Measurements from ENCODE around the gene FKRP.

Gene FKRP

DNA sequence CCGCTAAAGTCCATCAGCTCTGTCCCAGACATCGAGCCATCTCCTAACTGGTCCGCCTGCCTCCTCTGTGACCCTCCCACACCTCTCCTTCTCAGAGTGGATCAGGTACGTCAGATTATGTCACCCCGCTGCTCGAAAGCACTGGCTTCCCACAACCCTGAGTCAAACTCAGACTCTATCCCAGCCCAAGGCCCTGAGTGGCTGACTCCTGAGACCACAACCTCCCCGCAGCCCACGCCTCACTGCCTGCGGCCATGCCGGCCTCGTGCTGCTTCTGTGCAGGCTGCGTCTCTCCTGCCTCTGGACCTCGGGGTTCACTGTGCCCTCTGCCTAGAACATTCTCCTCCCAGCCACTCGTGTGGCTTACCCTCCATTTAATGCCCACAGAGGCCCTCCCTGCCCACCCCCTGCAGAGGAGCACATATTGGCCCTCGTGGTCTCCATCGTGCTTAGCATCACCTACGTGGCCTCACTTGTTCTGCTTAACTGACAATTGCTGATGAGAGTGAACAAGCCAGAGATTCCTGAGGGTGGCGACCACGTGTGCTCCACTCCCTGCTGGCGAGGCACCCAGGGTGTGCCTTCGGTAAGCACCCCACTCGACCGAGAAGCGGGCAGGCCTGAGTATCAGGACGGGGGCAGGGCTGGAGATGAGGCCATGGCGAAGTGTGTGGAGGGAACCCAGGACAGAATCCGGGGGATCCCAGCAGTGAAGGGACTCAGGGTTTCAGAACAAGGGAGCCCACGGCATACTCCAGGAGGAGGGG is 13.5 kb upstream of the FKRP start:
- DNase-seq (ENCODE audit: low spot score), result no peak

DNA sequence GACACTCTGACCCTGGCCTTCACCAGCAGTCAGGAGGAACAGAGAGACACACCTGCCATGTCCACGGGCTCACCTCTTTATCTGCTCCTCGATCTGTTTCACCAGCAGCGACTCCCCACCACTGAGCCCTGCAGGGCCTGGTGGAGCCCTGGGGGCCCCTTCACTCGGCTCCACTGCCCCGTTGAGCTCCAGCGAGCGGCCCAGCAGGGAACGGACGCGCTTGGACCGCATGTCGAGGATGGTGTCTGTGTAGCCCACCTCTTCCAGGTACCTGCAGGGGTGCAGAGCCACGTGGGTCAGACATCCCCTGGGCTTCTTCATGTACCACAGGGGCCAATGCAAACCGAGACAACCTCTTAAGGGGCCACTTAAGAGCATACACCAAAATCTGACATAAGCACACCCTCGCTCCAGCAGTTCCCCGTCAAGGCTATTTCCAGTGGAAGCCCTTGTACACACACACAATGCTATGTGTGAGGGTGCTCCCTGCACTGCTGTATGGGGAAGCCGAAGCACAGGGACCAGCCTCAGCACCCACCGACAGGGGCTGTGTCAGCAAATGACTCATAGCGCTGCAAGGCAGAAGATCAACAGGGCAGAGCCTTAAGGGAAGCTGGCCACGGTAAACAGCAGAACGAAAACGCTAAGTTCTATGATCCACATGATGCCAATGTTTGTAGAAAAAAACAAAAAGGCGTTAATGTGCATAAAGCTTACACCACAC is 12.7 kb upstream of the FKRP start:
- no peak for DNase-seq (ENCODE audit: low spot score)

DNA sequence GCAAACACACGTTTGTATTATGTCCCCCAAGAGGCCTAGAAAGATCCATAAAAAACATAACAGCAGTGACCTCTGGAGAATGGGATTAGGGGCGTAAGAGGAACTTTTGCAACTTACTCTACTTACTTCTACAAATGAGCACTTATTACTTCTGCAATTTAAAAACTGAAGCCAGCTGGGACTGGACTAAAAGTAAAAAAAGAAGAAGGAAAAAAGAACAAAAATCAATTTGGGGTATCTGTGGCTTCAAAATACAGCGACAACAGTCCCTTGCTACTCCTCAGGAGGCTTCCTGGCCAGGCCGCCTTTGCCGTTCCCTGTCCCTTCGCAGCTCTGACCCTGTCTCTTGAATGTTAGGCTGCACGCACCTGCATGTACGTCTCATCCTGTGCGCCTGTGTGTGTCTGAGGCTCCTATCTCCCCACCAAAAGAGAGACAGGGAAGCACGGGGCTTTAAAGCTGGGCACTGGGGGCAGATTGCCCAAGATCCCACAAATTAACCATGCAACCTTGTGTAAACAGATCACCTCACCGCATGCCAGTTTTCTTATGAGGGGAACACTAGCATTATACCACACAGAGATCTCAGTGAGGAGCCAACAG is 12.1 kb upstream of the FKRP start:
- DNase-seq (ENCODE audit: low spot score), result no peak

DNA sequence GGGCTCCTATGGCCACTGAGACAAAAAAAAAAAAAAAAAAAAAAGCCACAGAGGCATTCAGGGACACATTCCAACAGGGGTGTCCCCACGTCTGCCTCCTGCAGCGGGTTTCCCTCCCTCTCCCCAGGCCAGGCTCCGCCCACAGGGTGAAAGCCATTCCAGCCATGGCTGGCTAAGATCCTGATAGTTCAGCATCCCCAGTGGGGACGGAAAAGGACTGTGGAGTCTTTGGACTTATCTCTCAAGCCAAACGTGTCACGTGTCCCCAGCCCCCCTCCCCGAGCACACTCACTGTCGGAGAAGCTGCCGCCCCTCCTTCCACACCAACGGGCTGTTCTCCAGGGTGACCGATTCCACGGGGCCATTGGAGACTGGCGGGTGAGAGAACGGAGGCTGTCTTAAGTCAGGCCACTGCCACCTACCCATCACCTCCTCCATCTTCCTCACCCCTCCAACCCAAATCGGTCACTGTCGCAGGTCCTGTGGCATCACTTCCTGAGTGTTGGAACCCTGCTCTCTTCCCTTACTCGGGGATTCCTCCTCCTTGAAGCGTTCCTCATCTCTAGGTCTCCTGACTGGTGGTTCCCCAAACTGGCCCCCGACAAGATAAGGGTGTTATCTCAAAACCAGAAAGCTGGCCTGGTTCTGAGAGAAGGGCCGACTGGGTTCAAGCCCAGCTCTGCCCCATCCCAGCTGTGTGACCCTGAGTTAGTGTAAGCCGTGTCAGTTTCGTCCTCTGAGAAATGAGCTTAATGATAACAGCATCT is 9.1 kb upstream of the FKRP start:
- no peak for DNase-seq (ENCODE audit: low spot score)

DNA sequence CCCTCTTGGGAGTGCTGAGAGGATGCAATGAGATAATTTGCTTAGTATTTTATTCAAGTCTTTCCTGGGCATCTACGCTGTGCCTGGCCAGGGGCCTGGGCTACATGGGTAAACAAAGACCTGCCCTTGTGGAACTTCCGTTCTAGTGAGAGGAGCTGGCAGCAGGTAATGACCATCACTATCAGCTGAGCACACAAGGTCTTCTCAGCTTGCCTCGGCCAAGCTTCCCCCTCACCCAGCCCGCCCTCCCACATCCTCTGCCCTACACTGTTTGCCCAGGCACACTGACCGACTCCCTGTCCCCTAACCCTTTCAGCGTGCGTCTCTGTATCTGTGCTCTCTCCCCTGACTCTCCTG is 8.6 kb upstream of the FKRP start:
- no peak for DNase-seq (ENCODE audit: low spot score)

DNA sequence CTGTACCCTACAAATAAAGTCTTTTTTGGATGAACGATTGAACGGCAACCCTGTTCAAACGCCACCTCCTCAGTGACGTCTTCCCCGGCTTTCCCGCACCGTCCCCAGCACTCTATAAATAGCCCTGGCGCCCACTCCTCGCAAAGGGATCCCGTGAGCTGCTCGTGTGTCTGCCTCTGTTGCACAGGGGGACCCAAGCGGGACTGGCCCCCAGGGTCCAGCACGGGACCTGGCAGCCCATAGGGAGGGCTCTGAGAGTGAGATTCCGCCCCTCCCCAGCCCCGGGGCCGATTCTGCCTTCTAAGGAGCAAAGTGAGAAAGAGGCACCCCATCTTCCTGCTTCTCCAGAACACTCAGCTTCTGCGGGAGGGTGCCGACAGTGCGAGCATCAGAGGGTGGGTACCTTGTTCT is 8.1 kb upstream of the FKRP start:
- DNase-seq (ENCODE audit: low spot score), result no peak

DNA sequence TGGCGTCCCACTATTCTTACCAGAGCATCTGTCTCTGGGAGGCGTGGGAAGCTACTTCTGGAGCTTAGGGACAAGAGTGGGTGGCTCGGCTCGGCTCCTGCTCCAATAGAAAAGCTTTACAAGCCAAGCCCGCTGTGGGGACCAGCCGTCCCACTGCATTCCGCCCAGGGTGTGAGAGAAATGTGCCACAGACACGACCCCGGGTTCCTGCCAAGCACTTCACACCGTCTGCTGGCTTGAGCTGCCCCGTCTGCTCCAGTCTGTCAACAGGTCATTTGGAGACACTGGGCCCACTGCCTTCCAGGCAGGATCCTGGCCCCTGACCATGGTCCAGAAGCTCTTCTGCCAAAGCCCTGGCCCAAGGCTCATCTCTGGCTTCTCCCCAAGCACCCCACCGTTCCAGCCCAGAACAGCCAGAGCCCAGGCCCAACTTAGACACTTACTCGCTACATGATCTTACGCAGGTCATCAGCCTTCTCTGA is 6.5 kb upstream of the FKRP start:
- DNase-seq (ENCODE audit: low spot score), result no peak

DNA sequence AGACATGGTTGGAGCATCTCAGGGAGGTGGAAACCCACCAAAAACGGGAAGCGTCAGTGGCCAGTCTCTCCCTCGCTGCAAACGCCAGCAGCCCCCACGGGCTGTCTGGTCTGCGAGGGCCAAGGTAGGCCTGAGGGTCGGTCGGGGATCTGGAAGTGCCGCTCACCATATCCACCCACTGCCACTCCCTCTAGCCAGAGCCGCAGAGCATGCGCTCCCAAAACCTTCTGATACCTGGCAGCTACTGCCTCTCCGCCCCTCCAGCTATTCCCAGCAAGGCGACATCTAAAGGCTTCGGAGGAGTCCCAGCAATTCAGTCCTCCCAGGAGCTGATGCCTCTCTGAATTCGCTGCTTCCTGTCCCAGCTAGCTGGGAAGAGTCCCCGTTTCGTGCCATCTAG is 4.4 kb upstream of the FKRP start:
- no peak for DNase-seq (ENCODE audit: low spot score)

DNA sequence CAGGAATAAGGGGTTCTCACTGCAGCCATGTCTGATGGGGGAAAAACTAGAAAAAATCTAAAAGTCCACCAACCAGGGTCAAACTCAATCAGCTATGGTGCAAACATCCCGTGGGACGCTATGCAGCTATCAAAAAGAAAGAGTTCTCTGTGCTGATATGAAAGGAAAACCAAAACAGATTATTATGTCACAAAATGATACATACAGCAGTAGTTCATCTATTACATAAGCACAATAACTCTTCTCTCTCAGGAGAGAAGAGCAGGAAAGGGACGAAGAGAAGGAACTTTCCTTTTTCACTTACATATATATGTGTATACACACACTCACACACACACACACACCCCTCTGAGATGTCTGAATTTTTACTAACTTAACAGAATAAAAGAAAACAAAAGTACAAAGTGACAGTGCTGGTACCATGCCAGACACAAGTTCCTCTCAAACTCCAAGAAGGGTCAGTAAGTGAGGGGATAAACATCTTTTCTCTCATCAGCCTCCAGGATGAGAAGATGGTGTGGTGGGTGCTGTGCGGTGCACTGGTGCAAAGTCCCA is 2.9 kb upstream of the FKRP start:
- no peak for DNase-seq (ENCODE audit: low spot score)

DNA sequence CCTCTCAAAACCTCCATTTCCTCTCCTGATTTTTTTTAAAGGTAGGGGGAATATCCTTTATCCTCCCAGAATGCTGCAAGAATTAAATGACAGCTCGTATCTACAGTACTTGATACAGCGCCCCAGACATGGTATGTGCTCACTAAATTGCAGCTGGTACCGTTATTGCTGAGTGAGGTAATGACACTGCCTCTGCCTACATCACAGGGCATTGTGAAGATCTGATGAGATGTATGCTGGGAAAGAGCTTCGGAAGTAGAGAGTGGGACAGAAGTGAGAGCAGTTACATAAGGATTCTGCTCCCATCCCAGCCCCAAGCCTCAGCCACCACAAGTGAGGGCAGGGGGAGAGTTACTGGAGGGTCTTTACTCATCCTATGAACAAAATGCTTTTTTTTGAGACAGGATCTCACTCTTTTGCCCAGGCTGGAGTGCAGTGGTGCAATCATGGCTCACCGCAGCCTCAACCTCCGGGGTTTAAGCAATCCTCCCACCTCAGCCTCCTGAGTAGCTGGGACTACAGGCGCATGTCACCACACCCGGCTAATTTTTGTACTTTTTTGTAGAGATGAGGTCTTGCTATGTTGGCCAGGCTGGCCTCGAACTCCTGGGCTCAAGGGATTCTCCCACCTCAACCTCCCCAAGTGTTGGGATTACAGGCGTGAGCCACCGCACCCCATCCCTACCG is 1.7 kb upstream of the FKRP start:
- DNase-seq (ENCODE audit: low spot score), result no peak

DNA sequence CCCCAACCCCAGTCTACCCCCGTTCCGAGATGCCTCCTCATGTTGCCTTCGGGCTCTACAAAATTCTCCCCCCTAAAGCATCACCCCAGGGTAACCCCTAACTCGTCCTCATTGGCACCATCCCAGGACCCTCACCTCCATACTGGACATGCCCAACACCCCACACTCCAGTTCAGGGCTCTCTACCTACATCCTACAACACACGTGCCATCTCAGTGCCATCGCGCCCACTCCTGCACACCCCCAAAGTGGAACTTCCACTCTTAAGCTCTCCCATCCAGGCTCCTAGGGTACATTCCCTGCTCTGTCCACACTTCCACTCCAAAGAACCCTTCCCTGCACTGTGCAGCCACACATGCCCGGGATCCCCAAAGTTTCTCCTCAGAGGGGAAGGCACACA is 827 bp upstream of the FKRP start:
- no peak for DNase-seq (ENCODE audit: low spot score)

DNA sequence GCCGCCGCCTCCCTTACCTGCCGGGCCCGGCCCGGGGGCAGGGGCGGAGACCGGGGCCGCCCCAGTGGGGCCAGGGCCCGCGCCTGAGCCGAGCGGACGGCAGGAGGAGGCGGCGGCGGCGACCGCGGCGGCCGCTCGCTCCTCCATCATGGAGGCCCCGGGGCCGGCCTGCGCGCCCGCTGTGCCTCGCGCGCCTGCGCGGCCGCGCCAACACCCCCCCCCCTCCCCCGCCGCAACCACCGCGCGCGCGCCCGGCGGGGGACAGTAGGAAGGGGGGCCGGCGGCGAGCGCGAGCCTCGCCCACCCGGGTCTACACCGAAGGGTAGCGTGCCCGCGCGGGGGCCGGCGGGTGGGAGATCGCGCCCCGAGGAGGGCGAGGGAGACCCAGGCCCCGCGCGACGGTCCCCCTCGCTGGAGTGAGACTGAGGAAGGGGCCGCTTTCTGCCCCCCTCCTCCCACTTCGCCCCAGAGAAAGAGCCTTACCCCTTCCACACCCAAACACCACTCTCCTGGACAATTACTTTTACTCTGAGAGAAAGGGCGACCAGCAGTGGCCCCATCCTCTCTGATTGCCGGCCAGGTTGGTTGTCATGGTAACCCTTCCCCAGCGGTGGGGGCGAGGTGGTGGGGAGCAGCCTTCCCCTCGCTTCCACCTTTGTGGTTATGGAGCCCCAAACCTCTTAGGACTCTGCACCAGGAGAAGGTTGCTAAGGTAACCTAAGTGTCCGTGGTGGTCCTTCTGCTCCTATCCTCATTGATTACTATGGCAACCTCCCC is 612 bp downstream of the FKRP start, which contains the start of gene STRN4:
STRN4 (minus strand) TSS at position 170 of the 777 bp plus-strand sequence; CDS start at position 150, 20 bp downstream.
- peak; percentile 59 for DNase-seq (ENCODE audit: low spot score)

DNA sequence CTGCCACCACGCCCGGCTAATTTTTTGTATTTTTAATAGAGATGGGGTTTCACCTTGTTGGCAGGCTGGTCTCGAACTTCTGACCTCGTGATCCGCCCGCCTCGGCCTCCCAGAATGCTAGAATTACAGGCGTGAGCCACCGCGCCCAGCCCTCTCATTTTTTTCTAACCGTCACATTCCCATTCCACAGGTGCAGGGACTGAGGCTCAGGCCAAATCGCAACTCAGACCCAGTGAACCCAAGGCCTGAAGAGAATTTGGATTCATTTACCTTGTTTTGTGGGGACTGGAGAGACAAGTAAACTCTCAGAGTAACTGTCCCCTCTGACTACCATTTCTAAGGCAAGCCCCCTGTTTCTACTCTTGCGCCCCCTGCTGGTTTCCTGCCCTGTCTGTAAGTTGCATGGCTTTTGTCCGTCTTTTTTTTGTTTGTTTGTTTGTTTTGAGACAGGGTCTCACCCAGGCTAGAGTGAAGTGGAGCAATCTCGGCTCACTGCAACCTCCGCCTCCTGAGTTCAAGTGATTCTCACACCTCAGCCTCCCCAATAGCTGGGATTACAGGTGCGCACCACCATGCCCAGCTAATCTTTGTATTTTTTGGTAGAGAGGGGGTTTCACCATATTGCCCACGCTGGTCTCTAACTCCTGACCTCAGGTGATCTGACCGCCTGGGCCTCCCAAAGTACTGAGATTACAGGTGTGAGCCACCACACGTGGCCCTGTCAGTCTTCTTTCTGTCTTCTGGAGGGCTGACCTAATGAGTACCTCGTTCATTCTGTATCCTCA is 2.7 kb downstream of the FKRP start:
- DNase-seq (ENCODE audit: low spot score), result no peak

DNA sequence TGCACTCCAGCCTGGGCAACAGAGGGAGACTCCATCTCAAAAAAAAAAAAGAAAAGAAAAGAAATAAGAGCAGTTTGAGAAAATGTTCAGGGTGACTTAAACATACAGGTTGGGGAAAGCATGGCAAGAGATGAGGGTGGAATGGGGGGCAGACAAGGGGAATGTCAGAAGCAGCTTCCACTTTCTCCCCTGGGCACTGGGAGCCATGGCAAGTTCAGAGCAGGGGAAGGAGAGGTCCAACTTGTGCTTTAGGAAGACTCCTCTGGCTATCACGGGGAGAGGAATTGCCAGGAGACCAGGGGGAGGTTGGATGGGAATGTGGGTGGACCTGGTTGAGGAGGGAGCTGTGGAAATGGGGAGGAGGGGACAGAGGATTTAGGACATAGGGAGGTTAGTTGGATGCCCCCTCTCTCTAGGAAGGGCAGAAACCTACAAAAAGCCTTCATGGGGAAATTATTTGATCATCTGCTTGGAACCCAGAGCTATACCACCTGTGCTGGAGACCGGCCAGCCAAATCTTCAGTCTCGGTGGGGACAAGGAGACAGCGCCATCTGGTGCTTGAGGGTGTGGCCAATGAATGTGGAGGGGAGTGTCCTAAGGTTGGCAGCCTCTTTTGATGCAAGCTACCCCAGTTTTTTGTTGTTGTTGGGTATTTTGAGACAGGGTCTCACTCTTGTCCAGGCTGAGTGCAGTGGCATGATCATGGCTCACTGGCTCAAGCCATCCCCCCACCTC is 7.7 kb downstream of the FKRP start:
- no peak for DNase-seq (ENCODE audit: low spot score)

DNA sequence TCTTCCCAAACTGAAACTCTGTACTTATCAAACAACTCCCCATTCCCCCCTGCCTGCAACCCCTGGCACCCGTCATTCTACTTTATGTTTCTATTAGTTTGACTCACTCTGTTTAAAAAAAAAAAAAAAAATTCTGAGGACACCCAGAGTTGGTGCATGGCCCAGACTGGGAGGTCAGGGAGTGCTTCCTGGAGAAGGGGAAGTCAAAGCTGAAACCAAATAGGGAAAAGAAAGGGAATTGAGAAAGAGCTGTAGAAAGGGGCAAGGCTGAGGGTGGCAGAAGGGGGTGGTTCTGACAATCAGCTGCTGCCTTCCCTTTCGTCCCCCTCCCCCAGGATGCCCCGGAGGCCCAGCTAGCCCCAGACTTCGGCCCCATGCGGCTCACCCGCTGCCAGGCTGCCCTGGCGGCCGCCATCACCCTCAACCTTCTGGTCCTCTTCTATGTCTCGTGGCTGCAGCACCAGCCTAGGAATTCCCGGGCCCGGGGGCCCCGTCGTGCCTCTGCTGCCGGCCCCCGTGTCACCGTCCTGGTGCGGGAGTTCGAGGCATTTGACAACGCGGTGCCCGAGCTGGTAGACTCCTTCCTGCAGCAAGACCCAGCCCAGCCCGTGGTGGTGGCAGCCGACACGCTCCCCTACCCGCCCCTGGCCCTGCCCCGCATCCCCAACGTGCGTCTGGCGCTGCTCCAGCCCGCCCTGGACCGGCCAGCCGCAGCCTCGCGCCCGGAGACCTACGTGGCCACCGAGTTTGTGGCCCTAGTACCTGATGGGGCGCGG is 9.4 kb downstream of the FKRP start:
- no peak for DNase-seq (ENCODE audit: low spot score)

DNA sequence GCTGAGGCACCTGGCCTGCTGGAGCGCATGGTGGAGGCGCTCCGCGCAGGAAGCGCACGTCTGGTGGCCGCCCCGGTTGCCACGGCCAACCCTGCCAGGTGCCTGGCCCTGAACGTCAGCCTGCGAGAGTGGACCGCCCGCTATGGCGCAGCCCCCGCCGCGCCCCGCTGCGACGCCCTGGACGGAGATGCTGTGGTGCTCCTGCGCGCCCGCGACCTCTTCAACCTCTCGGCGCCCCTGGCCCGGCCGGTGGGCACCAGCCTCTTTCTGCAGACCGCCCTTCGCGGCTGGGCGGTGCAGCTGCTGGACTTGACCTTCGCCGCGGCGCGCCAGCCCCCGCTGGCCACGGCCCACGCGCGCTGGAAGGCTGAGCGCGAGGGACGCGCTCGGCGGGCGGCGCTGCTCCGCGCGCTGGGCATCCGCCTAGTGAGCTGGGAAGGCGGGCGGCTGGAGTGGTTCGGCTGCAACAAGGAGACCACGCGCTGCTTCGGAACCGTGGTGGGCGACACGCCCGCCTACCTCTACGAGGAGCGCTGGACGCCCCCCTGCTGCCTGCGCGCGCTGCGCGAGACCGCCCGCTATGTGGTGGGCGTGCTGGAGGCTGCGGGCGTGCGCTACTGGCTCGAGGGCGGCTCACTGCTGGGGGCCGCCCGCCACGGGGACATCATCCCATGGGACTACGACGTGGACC is 10.1 kb downstream of the FKRP start:
- no peak for DNase-seq (ENCODE audit: low spot score)

DNA sequence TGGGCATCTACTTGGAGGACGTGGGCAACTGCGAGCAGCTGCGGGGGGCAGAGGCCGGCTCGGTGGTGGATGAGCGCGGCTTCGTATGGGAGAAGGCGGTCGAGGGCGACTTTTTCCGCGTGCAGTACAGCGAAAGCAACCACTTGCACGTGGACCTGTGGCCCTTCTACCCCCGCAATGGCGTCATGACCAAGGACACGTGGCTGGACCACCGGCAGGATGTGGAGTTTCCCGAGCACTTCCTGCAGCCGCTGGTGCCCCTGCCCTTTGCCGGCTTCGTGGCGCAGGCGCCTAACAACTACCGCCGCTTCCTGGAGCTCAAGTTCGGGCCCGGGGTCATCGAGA is 10.7 kb downstream of the FKRP start:
- no peak for DNase-seq (ENCODE audit: low spot score)

DNA sequence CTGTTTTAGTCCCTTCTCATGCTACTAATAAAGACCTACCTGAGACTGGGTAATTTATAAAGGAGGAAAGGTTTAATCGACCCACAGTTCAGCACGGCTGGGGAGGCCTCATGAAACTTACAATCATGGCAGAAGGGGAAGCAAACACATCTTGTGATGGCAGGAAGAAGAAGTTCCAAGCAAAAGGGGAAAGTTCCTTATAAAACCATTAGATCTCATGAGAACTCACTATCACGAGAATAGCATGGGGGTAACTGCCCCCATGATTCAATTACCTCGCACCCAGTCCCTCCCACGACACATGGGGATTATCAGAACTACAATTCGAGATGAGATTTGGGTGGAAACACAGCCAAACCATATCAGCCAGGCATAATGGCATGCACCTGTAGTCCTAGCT is 13.3 kb downstream of the FKRP start:
- no peak for DNase-seq (ENCODE audit: low spot score)
